Osteoblast (primary cell): ENCODE data around the gene DBH. TPM values are rescaled to one million over a fixed set of nuclear protein-coding genes. Genes with fewer than 3 reads are reported as not detected.
A peak's percentile ranks its signal among the peaks of the same experiment; 100 is the strongest.

Experiments
- DNase-seq: peaks from one replicate; pipeline ENCODE4 v3.0.0; 2011; ENCODE audit warnings: low spot score, mixed read lengths; ENCODE audit not compliant: insufficient read length; ENCODE audit errors: missing footprints
- H2AFZ ChIP-seq: 2 replicates; pipeline ENCODE4 v1.6.0; 2011; ENCODE audit warnings: mild to moderate bottlenecking, low read length
- H3K27ac ChIP-seq: 2 replicates; pipeline ENCODE4 v1.5.1; 2011; ENCODE audit warnings: mild to moderate bottlenecking, low read depth, low read length, moderate library complexity
- H3K27me3 ChIP-seq: 2 replicates; pipeline ENCODE4 v1.6.0; 2012; ENCODE audit warnings: mild to moderate bottlenecking, control low read depth, inconsistent platforms, low read length, moderate library complexity; ENCODE audit not compliant: insufficient read depth
- H3K36me3 ChIP-seq: 2 replicates; pipeline ENCODE4 v1.5.1; 2011; ENCODE audit warnings: mild to moderate bottlenecking, low read length, control low read depth, moderate library complexity; ENCODE audit not compliant: insufficient read depth
- H3K4me1 ChIP-seq: 2 replicates; pipeline ENCODE4 v1.5.1; 2011; ENCODE audit warnings: mild to moderate bottlenecking, low read length, control low read depth, moderate library complexity; ENCODE audit not compliant: insufficient read depth
- H3K4me2 ChIP-seq: 2 replicates; pipeline ENCODE4 v1.6.0; 2011; ENCODE audit warnings: mild to moderate bottlenecking, low read length; ENCODE audit not compliant: insufficient read depth
- H3K4me3 ChIP-seq: fragments of 200-600 bp; sonication (generic); 3 replicates; pipeline ENCODE4 v1.5.1; 2012; ENCODE audit warnings: mild to moderate bottlenecking, low read length, inconsistent platforms; ENCODE audit not compliant: insufficient read depth
- H3K79me2 ChIP-seq: 2 replicates; pipeline ENCODE4 v1.6.0; 2012; ENCODE audit warnings: mild to moderate bottlenecking, low read length, control low read depth, inconsistent platforms; ENCODE audit not compliant: insufficient read depth
- H3K9me3 ChIP-seq: 2 replicates; pipeline ENCODE4 v1.5.1; 2011; ENCODE audit warnings: low read depth, low read length, control low read depth
- H4K20me1 ChIP-seq: 2 replicates; pipeline ENCODE4 v1.6.0; 2012; ENCODE audit warnings: mild to moderate bottlenecking, low read length, control low read depth; ENCODE audit not compliant: insufficient read depth
- CTCF ChIP-seq: IDR thresholded peaks from 2 replicates; pipeline ENCODE4 v1.5.1; 2011; ENCODE audit warnings: mild to moderate bottlenecking, low read depth, low read length, moderate library complexity; ENCODE audit errors: extremely low read depth
- total RNA-seq: library from RNA; depleted of rRNA; stranded (reverse); fragments of >200 nt; gene quantifications from 2 replicates; pipeline ENCODE4 v1.2.3, GENCODE V29; 2012

Gene DBH
- total RNA-seq, 1 donor: not detected

GRCh38 chr9:133683586-133684120 lies 47.5 kb downstream of the DBH start:
- peak; percentile 94 for DNase-seq
- Histone ChIP-seq H3K4me1 (no peaks in the 10 kb centered on the region), H2AFZ (peak overlapping the region; percentile 22), H3K27me3 (no peaks in the 10 kb centered on the region), H3K79me2 (no peaks in the 10 kb centered on the region), H3K9me3 (no peaks in the 10 kb centered on the region), H3K4me2 (no peak overlapping the region), H4K20me1 (no peaks in the 10 kb centered on the region), H3K4me3 (no peak overlapping the region), H3K36me3 (no peaks in the 10 kb centered on the region), H3K27ac (no peak overlapping the region)
- TF ChIP-seq CTCF: no peak

DNA sequence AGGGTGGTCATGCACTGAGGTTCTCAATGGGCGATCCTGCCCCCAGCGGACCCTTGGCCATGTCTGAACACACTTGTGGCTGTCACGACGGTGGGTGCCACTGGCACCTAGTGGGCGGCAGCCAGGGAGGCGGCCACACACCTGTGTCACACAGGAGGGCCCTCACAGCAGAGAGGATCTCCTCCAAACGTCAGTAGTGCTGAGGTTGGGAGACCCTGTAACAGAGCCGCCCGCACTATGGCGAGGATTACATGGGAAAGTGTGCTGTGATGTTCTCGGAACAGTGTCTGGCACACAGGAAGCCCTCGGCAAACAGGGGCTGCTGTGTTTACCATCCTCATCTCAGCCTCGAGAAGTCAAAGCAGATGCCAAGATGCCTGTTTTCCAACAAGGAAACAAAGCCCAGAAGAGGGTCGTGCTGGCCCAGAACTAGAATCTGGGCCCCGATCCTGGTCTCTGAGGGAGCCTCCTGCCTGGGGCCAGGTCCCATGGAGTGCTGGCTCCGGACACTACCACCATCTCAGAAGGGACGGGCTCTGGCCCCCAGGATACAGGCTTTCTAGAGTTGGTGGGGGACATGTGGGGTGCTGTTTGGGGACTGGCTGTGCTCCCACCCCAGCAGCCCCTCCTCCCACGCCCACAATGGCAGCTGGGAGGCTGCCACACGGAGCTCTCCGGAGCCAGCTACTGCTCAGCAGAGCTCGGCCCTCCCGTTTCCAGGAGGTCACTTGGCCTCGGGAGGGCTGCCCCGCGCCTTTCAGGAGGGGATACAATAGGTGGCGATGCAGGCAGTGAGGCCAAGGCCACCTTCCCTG lies 48.2 kb downstream of the DBH start:
- Histone ChIP-seq H3K9me3 (no peaks in the 10 kb centered on the region), H3K4me3 (no peak overlapping the region), H2AFZ (no peak overlapping the region), H4K20me1 (no peaks in the 10 kb centered on the region), H3K27me3 (no peaks in the 10 kb centered on the region), H3K79me2 (no peaks in the 10 kb centered on the region), H3K4me1 (no peaks in the 10 kb centered on the region), H3K4me2 (no peak overlapping the region), H3K36me3 (no peaks in the 10 kb centered on the region), H3K27ac (no peak overlapping the region)
- no peak for DNase-seq
- TF ChIP-seq CTCF: no peak

DNA sequence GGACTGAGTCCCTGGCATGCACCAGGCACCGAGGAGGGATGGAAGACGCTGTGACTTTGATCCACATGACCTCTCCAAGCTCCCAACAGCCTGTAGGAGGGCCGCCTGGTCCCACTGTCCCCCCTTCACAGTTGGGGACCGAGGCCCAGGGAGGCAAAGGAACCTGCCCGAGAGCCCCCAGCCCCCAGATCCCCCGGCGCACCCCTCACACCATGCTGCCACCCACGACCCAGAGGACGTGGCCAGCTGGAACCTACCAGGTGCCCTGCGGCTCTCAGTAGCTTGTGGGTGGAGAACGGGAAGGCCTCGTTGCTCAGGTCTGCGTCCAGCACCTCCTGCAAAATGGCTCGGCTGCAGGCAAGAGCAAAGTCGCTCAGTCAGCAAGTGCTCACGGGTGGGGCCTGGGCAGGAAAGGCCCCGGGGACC lies 48.8 kb downstream of the DBH start:
- H3K27me3 ChIP-seq: no peaks in the 10 kb centered on the region
- DNase-seq: no peak
- H3K79me2 ChIP-seq: no peaks in the 10 kb centered on the region
- no peak overlapping the region for H3K27ac ChIP-seq
- H3K36me3 ChIP-seq: no peaks in the 10 kb centered on the region
- no peaks in the 10 kb centered on the region for H3K9me3 ChIP-seq
- H3K4me3 ChIP-seq: no peak overlapping the region
- H4K20me1 ChIP-seq: no peaks in the 10 kb centered on the region
- no peaks in the 10 kb centered on the region for H3K4me1 ChIP-seq
- no peak for TF ChIP-seq CTCF
- H2AFZ ChIP-seq: no peak overlapping the region
- H3K4me2 ChIP-seq: no peak overlapping the region
